Mammary epithelial cell (primary cell): ENCODE measurements around the gene ZBTB21.

Experiments used
- CTCF ChIP-seq, 2 donors: IDR thresholded peaks in 1 of 2; conservative IDR thresholded peaks in 1 of 2; 2 replicates each; pipeline ENCODE4 v1.5.1; 2011 to 2012; ENCODE audit warnings: inconsistent platforms in 2 of 2, low read length in 2 of 2, mild to moderate bottlenecking in 2 of 2, control low read depth in 1 of 2, low read depth in 1 of 2; ENCODE audit not compliant: insufficient read depth in 1 of 2; ENCODE audit errors: extremely low read depth in 1 of 2
- EZH2 ChIP-seq: IDR thresholded peaks from 2 replicates; pipeline ENCODE4 v1.6.1; 2012; ENCODE audit warnings: low read length, inconsistent platforms, borderline replicate concordance

- TF ChIP-seq EZH2 (no peak), CTCF (conservative IDR thresholded peaks at IDR 0.05 in 1 of 2, IDR thresholded peaks at IDR 0.05 in 1 of 2; ENCODE audit: extremely low read depth in 1 of 2, insufficient read depth in 1 of 2, low read depth in 1 of 2, low read length in 2 of 2) (no peak)
Measured at GRCh38 chr21:41952568-41953248, 57.5 kb downstream of the ZBTB21 start.
